SK-N-SH (cell line): ENCODE measurements around the gene ANO6. TPM values are rescaled to one million over a fixed set of nuclear protein-coding genes. Genes with fewer than 3 reads are reported as not detected.

Source experiments
- CTCF ChIA-PET: fragments of 300-600, 350-600 bp; formaldehyde crosslinking; extraction: SDS; loops from one replicate; lab custom pipeline; 2021; lab: Yijun Ruan, JAX
- POLR2A ChIA-PET: fragments of 350-600 bp; sonication (Branson Sonifier 250); formaldehyde crosslinking; extraction: SDS; loops from one replicate; lab custom pipeline; 2020; ENCODE audit warnings: antibody characterized with exemption, inconsistent platforms; lab: Yijun Ruan, JAX
- DNase-seq: peaks from one replicate; pipeline ENCODE4 v3.0.0; 2012
- H2AFZ ChIP-seq: fragments of 200-600 bp; sonication (generic); 2 replicates; pipeline ENCODE4 v1.8.1; 2016; ENCODE audit warnings: antibody characterized with exemption, mild to moderate bottlenecking, low read depth
- H3F3A ChIP-seq: fragments of 200-600 bp; sonication (generic); replicated peaks from 2 replicates; pipeline ENCODE3; 2016; ENCODE audit warnings: antibody characterized with exemption, mild to moderate bottlenecking; ENCODE audit not compliant: insufficient read depth
- H3K27ac ChIP-seq, 2 experiments: fragments of 200-500 bp in 1 of 2; fragments of 200-600 bp in 1 of 2; sonication (Bioruptor generic) in 1 of 2; sonication (generic), shearing (Covaris generic) in 1 of 2; 2 replicates each; pipeline versions ENCODE4 v1.5.1 to v1.6.1; 2014 to 2016; ENCODE audit warnings: low read depth in 2 of 2, inconsistent platforms in 1 of 2, low read length in 1 of 2, mild to moderate bottlenecking in 1 of 2, mixed read lengths in 1 of 2
- H3K27me3 ChIP-seq: fragments of 200-600 bp; sonication (generic), shearing (Covaris generic); 2 replicates; pipeline ENCODE4 v1.6.1; 2016; ENCODE audit warnings: mixed run types; ENCODE audit not compliant: insufficient read depth
- H3K36me3 ChIP-seq, 2 experiments: fragments of 200-500 bp in 1 of 2; fragments of 200-600 bp in 1 of 2; sonication (Bioruptor generic) in 1 of 2; sonication (generic) in 1 of 2; replicated peaks in 1 of 2; 2 replicates each; pipeline versions ENCODE3 to v1.5.1; 2014 to 2016; ENCODE audit warnings: low read length in 1 of 2, mild to moderate bottlenecking in 1 of 2; ENCODE audit not compliant: insufficient read depth in 2 of 2, control insufficient read depth in 1 of 2
- H3K4me1 ChIP-seq, 2 experiments: fragments of 200-500 bp in 1 of 2; fragments of 200-600 bp in 1 of 2; sonication (Bioruptor generic) in 1 of 2; sonication (generic), shearing (Covaris generic) in 1 of 2; 2 replicates each; pipeline versions ENCODE4 v1.5.1 to v1.6.1; 2014 to 2016; ENCODE audit warnings: low read depth in 1 of 2, low read length in 1 of 2, mixed run types in 1 of 2; ENCODE audit not compliant: insufficient read depth in 2 of 2, control insufficient read depth in 1 of 2
- H3K4me2 ChIP-seq: fragments of 200-600 bp; sonication (generic), shearing (Covaris generic); 2 replicates; pipeline ENCODE4 v1.6.1; 2017; ENCODE audit warnings: mixed run types
- H3K4me3 ChIP-seq, 2 experiments: fragments of 200-500 bp in 1 of 2; fragments of 200-600 bp in 1 of 2; sonication (Bioruptor generic) in 1 of 2; sonication (generic), shearing (Covaris generic) in 1 of 2; 2 replicates each; pipeline versions ENCODE4 v1.5.1 to v1.8.1; 2014 to 2016; ENCODE audit warnings: low read depth in 2 of 2, inconsistent platforms in 1 of 2, low read length in 1 of 2, mild to moderate bottlenecking in 1 of 2, mixed read lengths in 1 of 2, moderate library complexity in 1 of 2
- H3K79me2 ChIP-seq: fragments of 200-600 bp; sonication (generic); 2 replicates; pipeline ENCODE4 v1.8.1; 2017; ENCODE audit warnings: mild to moderate bottlenecking; ENCODE audit not compliant: insufficient read depth
- H3K9ac ChIP-seq: fragments of 200-600 bp; sonication (generic); 2 replicates; pipeline ENCODE4 v1.6.1; 2017; ENCODE audit warnings: mixed run types
- H3K9me2 ChIP-seq: fragments of 200-600 bp; sonication (generic); 2 replicates; pipeline ENCODE4 v1.6.1; 2017; ENCODE audit warnings: mixed run types
- H3K9me3 ChIP-seq: fragments of 200-600 bp; sonication (generic); 2 replicates; pipeline ENCODE4 v1.6.1; 2017; ENCODE audit warnings: mixed run types, mild to moderate bottlenecking, moderate library complexity
- H4K20me1 ChIP-seq: fragments of 200-600 bp; sonication (generic); 2 replicates; pipeline ENCODE4 v1.6.1; 2017; ENCODE audit warnings: mild to moderate bottlenecking, mixed run types; ENCODE audit not compliant: insufficient read depth
- CTCF ChIP-seq: fragments of 200-600 bp; sonication (generic); IDR thresholded peaks from 2 replicates; pipeline ENCODE4 v1.6.1; 2017; ENCODE audit warnings: antibody characterized with exemption, mild to moderate bottlenecking, moderate library complexity
- ELF1 ChIP-seq: IDR thresholded peaks from 2 replicates; pipeline ENCODE4 v1.4.0; 2012
- EZH2phosphoT487 ChIP-seq: fragments of 200-600 bp; sonication (generic); IDR thresholded peaks from 2 replicates; pipeline ENCODE4 v1.6.1; 2017; ENCODE audit warnings: low read depth, mixed run types, mild to moderate bottlenecking, antibody characterized with exemption, moderate library complexity, borderline replicate concordance
- FOSL2 ChIP-seq: IDR thresholded peaks from 2 replicates; pipeline ENCODE4 v1.4.0; 2012; ENCODE audit warnings: low read depth, mild to moderate bottlenecking, moderate library complexity, borderline replicate concordance
- GATA2 ChIP-seq: sonication (generic); formaldehyde crosslinking; IDR thresholded peaks from 2 replicates; pipeline ENCODE4 v1.5.0; 2020; ENCODE audit warnings: mild to moderate bottlenecking, missing genetic modification reagents
- IRF3 ChIP-seq: fragments of 150-350 bp; IDR thresholded peaks from 2 replicates; pipeline ENCODE4 v1.6.1; 2016; ENCODE audit warnings: mild to moderate bottlenecking, low read depth, low read length
- JUND ChIP-seq: IDR thresholded peaks from 2 replicates; pipeline ENCODE4 v1.4.0; 2012
- MAX ChIP-seq: IDR thresholded peaks from 2 replicates; pipeline ENCODE4 v1.4.0; 2012; ENCODE audit warnings: low read depth
- NFIC ChIP-seq: IDR thresholded peaks from 2 replicates; pipeline ENCODE4 v1.4.0; 2012; ENCODE audit warnings: borderline replicate concordance
- RAD21 ChIP-seq: IDR thresholded peaks from 2 replicates; pipeline ENCODE4 v1.6.1; 2012; ENCODE audit warnings: mild to moderate bottlenecking, low read length
- RCOR1 ChIP-seq: fragments of 150-350 bp; IDR thresholded peaks from 2 replicates; pipeline ENCODE4 v1.6.1; 2017; ENCODE audit warnings: antibody characterized with exemption, low read length
- RFX5 ChIP-seq: IDR thresholded peaks from 2 replicates; pipeline ENCODE4 v1.6.1; 2012; ENCODE audit warnings: mild to moderate bottlenecking, improper control_type of control experiment, low read length
- SMC3 ChIP-seq: IDR thresholded peaks from 2 replicates; pipeline ENCODE4 v1.6.1; 2012; ENCODE audit warnings: low read depth, low read length, improper control_type of control experiment
- TCF12 ChIP-seq: IDR thresholded peaks from 2 replicates; pipeline ENCODE4 v1.4.0; 2012
- YY1 ChIP-seq: IDR thresholded peaks from 2 replicates; pipeline ENCODE4 v1.4.0; 2012; ENCODE audit warnings: low read depth, mild to moderate bottlenecking
- WGBS: methylation state at CpG from one replicate; pipeline ENCODE4 v1.1.6; 2017; ENCODE audit warnings: low lambda C conversion rate; 5-methylcytosine and 5-hydroxymethylcytosine counted together
- polyA plus RNA-seq, 3 experiments: library from polyadenylated mRNA; depleted of rRNA; stranded (reverse); fragments of >200 nt; gene quantifications; 2 replicates each; pipeline ENCODE4 v1.2.3, GENCODE V29; 2012

The ANO6 gene
- polyA plus RNA-seq, 1 of the 3 experiments (the other 2 are of a cell fraction) = 20.1 TPM

- no peak for TF ChIP-seq IRF3
- TF ChIP-seq JUND = peak; percentile 42; the same call in 1 of the 2 replicates
- TF ChIP-seq SMC3 = no peak
- no peak for TF ChIP-seq YY1
These were observed 161.9 kb downstream of the ANO6 start (continued) for GRCh38 chr12:45377815-45378214.

GRCh38 chr12:45379261-45379660 lies 163.4 kb downstream of the ANO6 start:
- no peak overlapping the region for H3K4me3 ChIP-seq
- no peak overlapping the region for H2AFZ ChIP-seq
- TF ChIP-seq EZH2phosphoT487 (no peak), CTCF (no peak), GATA2 (CRISPR knock-in tag) (no peak), YY1 (no peak), NFIC (peak; percentile 90), RCOR1 (no peak), ELF1 (no peak), JUND (0 out of 2 replicates have a peak, but pooled peaks have one; percentile 29), FOSL2 (peak; percentile 12; the same call in 1 of the 2 replicates), RAD21 (no peak), RFX5 (no peak), MAX (no peak), TCF12 (peak; percentile 32; the same call in 1 of the 2 replicates)
- DNase-seq = no peak
- H3K9me2 ChIP-seq = no peaks in the 10 kb centered on the region
- H3K27ac ChIP-seq = 0 out of 4 replicates have a peak overlapping the region, but pooled peaks of 1 of the 2 experiments have one; percentile 28
- H3K4me1 ChIP-seq = peaks cover 0 to 18% of the 10 kb centered on the region in 2 experiments; a peak in 2 of 4 replicates
- no peaks in the 10 kb centered on the region for H3K79me2 ChIP-seq
- peaks cover 22% of the 10 kb centered on the region for H3F3A ChIP-seq
- no peak overlapping the region for H3K4me2 ChIP-seq
- no peaks in the 10 kb centered on the region for H3K9me3 ChIP-seq
- peaks cover 23 to 55% of the 10 kb centered on the region in 2 experiments for H3K36me3 ChIP-seq
- WGBS = 64% methylated on average over 5 of the region's 5 CpGs
- H3K27me3 ChIP-seq = no peaks in the 10 kb centered on the region
- POLR2A ChIA-PET = no interaction called here
- CTCF ChIA-PET = interaction anchor here (0.7 to 2.7 kb wide), 2 partner anchors 9 to 436 kb away, joined by 3 to 11 read pairs; no protein-coding TSS in a partner anchor
- no peak overlapping the region for H3K9ac ChIP-seq
- no peaks in the 10 kb centered on the region for H4K20me1 ChIP-seq
